Daoy (cell line): ENCODE results near the gene TAS1R1. TPM values are rescaled to one million over a fixed set of nuclear protein-coding genes. Genes with fewer than 3 reads are reported as not detected.
A peak's percentile ranks its signal among the peaks of the same experiment; 100 is the strongest.

ENCODE experiments used
- DNase-seq: peaks from one replicate; pipeline ENCODE4 v3.0.0-alpha.2; 2015; ENCODE audit warnings: low read depth
- total RNA-seq: library from RNA; depleted of rRNA; stranded (reverse); fragments of >200 nt; shearing (Covaris generic); gene quantifications from 2 replicates; pipeline ENCODE4 v1.2.3, GENCODE V29; 2014

The TAS1R1 gene
- total RNA-seq, 1 experiment from 2014 or later = not detected

GRCh38 chr1:6572653-6573383 is 17.7 kb downstream of the TAS1R1 start:
- no peak for DNase-seq

- DNase-seq = no peak
Observed at GRCh38 chr1:6574025-6574620, 19.0 kb downstream of the TAS1R1 start.

- DNase-seq = no peak
Observed at GRCh38 chr1:6574818-6575217, 19.7 kb downstream of the TAS1R1 start.

- no peak for DNase-seq
Observed at GRCh38 chr1:6577831-6578525, 22.9 kb downstream of the TAS1R1 start.

GRCh38 chr1:6578624-6579373 is 23.7 kb downstream of the TAS1R1 start:
- no peak for DNase-seq

- peak; percentile 99 for DNase-seq
Observed at GRCh38 chr1:6579374-6580118, 24.4 kb downstream of the TAS1R1 start, which contains the start of gene ZBTB48. ZBTB48 (plus strand) TSS chr1:6579994; CDS start chr1:6580610, 616 bp downstream.

- no peak for DNase-seq
Observed at GRCh38 chr1:6580119-6580592, 25.0 kb downstream of the TAS1R1 start.

- no peak for DNase-seq
Observed at GRCh38 chr1:6580593-6581409, 25.7 kb downstream of the TAS1R1 start.

GRCh38 chr1:6581561-6582305 is 26.6 kb downstream of the TAS1R1 start:
- DNase-seq = peak; percentile 67

GRCh38 chr1:6582370-6582769 is 27.3 kb downstream of the TAS1R1 start:
- DNase-seq = no peak

- no peak for DNase-seq
Observed at GRCh38 chr1:6584126-6585080, 29.3 kb downstream of the TAS1R1 start.

- no peak for DNase-seq
Observed at GRCh38 chr1:6585081-6585722, 30.1 kb downstream of the TAS1R1 start.

- no peak for DNase-seq
Observed at GRCh38 chr1:6585841-6586240, 30.7 kb downstream of the TAS1R1 start.

GRCh38 chr1:6586404-6586816 is 31.3 kb downstream of the TAS1R1 start:
- no peak for DNase-seq

GRCh38 chr1:6587261-6588005 is 32.3 kb downstream of the TAS1R1 start:
- no peak for DNase-seq

GRCh38 chr1:6588128-6588892 is 33.2 kb downstream of the TAS1R1 start:
- no peak for DNase-seq
